GM12878 (cell line): Measurements from ENCODE around the gene CENPS. TPM values are rescaled to one million over a fixed set of nuclear protein-coding genes. Genes with fewer than 3 reads are reported as not detected.

Source experiments
- ATAC-seq: fragments of 200-7000 bp; cut with Tn5 transposase; 3 replicates; pipeline ENCODE4 v1.9.1; 2020; ENCODE audit warnings: mild to moderate bottlenecking, moderate library complexity
- BruUV-seq: library from RNA; stranded (reverse); fragments of 400-500 nt; replicated peaks from 2 replicates; lab custom pipeline; 2021; lab: Mats Ljungman, UMichigan
- CTCF ChIA-PET: fragments of 300-600 bp; sonication (Branson Sonifier 250); formaldehyde crosslinking; extraction: SDS; loops from one replicate; lab custom pipeline; 2021; ENCODE audit warnings: inconsistent platforms; lab: Yijun Ruan, JAX
- POLR2A ChIA-PET: fragments of 350-600 bp; formaldehyde crosslinking; extraction: SDS; loops from one replicate; lab custom pipeline; 2021; ENCODE audit warnings: inconsistent platforms; lab: Charles Lee
- RAD21 ChIA-PET: fragments of 300-600 bp; sonication (Branson Sonifier 250); formaldehyde crosslinking; loops from one replicate; lab custom pipeline; 2023; ENCODE audit warnings: antibody characterized with exemption; ENCODE audit not compliant: unreplicated experiment; lab: Charles Lee
- SMC1A ChIA-PET: fragments of 300-600 bp; sonication (Branson Sonifier 250); formaldehyde crosslinking; loops from one replicate; lab custom pipeline; 2023; ENCODE audit not compliant: unreplicated experiment, uncharacterized antibody; lab: Charles Lee
- DNase-seq: peaks from one replicate; pipeline ENCODE4 v3.0.0-alpha.2; 2011; ENCODE audit warnings: low read depth, low spot score
- FAIRE-seq: peaks from 3 replicates; lab custom pipeline; 2011; peaks lifted over from hg19 to GRCh38; lab: Jason Lieb, UNC
- H2AFZ ChIP-seq: 2 replicates; pipeline ENCODE4 v1.6.0; 2011; ENCODE audit warnings: low read depth, low read length, control low read depth; ENCODE audit not compliant: control insufficient read depth
- H3K27ac ChIP-seq: 2 replicates; pipeline ENCODE4 v1.5.1; 2011; ENCODE audit warnings: control low read depth; ENCODE audit not compliant: control insufficient read depth, insufficient read depth
- H3K27me3 ChIP-seq, 2 experiments: replicated peaks in 1 of 2; 2 replicates each; pipeline versions ENCODE4 v1.6.0 to v1.6.1; 2011; ENCODE audit warnings: low read length in 1 of 2; ENCODE audit not compliant: control insufficient read depth in 2 of 2, insufficient read depth in 2 of 2
- H3K36me3 ChIP-seq, 2 experiments: 2 replicates each; pipeline ENCODE4 v1.5.1; 2011; ENCODE audit warnings: low read length in 1 of 2; ENCODE audit not compliant: control insufficient read depth in 2 of 2, insufficient read depth in 2 of 2
- H3K4me1 ChIP-seq: 2 replicates; pipeline ENCODE4 v1.6.1; 2011; ENCODE audit warnings: mild to moderate bottlenecking, low read length, moderate library complexity, mixed read lengths; ENCODE audit not compliant: control insufficient read depth, insufficient read depth
- H3K4me2 ChIP-seq: 2 replicates; pipeline ENCODE4 v1.6.0; 2011; ENCODE audit warnings: control low read depth; ENCODE audit not compliant: control insufficient read depth, insufficient read depth
- H3K4me3 ChIP-seq: fragments of 200-600 bp; sonication (generic); 2 replicates; pipeline ENCODE4 v1.5.1; 2016
- H3K79me2 ChIP-seq: 2 replicates; pipeline ENCODE4 v1.6.0; 2011; ENCODE audit warnings: low read length; ENCODE audit not compliant: control insufficient read depth, insufficient read depth
- H3K9ac ChIP-seq: 2 replicates; pipeline ENCODE4 v1.8.0; 2011; ENCODE audit warnings: low read length, control low read depth, mixed read lengths; ENCODE audit not compliant: control insufficient read depth, insufficient read depth
- H3K9me3 ChIP-seq: replicated peaks from 3 replicates; pipeline ENCODE4 v1.5.1; 2011; ENCODE audit warnings: mild to moderate bottlenecking, low read length; ENCODE audit not compliant: control insufficient read depth, insufficient read depth
- H4K20me1 ChIP-seq: 2 replicates; pipeline ENCODE4 v1.6.0; 2011; ENCODE audit not compliant: control insufficient read depth, insufficient read depth
- CBFB ChIP-seq: IDR thresholded peaks from 2 replicates; pipeline ENCODE4 v1.6.1; 2016; ENCODE audit warnings: antibody characterized with exemption, low read depth
- CBX3 ChIP-seq: fragments of 200-600 bp; sonication (generic); IDR thresholded peaks from 2 replicates; pipeline ENCODE4 v1.6.1; 2016; ENCODE audit warnings: low read depth, borderline replicate concordance
- E4F1 ChIP-seq: fragments of 450-650 bp; IDR thresholded peaks from 2 replicates; pipeline ENCODE4 v1.6.1; 2018; ENCODE audit warnings: borderline replicate concordance, mild to moderate bottlenecking; ENCODE audit not compliant: partially characterized antibody
- HDGF ChIP-seq: fragments of 450-650 bp; IDR thresholded peaks from 2 replicates; pipeline ENCODE4 v1.6.1; 2016; ENCODE audit warnings: antibody characterized with exemption
- HSF1 ChIP-seq: fragments of 150-350 bp; IDR thresholded peaks from 2 replicates; pipeline ENCODE4 v1.6.1; 2014; ENCODE audit warnings: mild to moderate bottlenecking, low read depth, low read length
- RUNX3 ChIP-seq: IDR thresholded peaks from 2 replicates; pipeline ENCODE4 v1.6.1; 2012; ENCODE audit warnings: low read length, inconsistent platforms
- SMAD1 ChIP-seq: fragments of 450-650 bp; IDR thresholded peaks from 2 replicates; pipeline ENCODE4 v1.6.1; 2018; ENCODE audit warnings: mild to moderate bottlenecking, low read depth; ENCODE audit not compliant: partially characterized antibody
- SRF ChIP-seq, 2 experiments: IDR thresholded peaks; 2 replicates each; pipeline ENCODE4 v1.6.1; 2011; ENCODE audit warnings: low read depth in 2 of 2, low read length in 2 of 2, mild to moderate bottlenecking in 1 of 2, moderate library complexity in 1 of 2
- WGBS: methylation state at CpG from one replicate; pipeline ENCODE4 v1.1.6; 2016; ENCODE audit warnings: low lambda C conversion rate; ENCODE audit not compliant: insufficient replicate concordance, insufficient coverage; ENCODE audit errors: missing lambda C conversion rate; 5-methylcytosine and 5-hydroxymethylcytosine counted together
- in situ Hi-C: fragments of 300-500 bp; cut with MboI; formaldehyde crosslinking; loops from 9 replicates; pipeline ENCODE4 v1.14.3; 2018; ENCODE audit warnings: mixed read lengths
- intact Hi-C: fragments of 100-400 bp; cut with micrococcal nuclease; formaldehyde crosslinking; loops from one replicate; pipeline ENCODE4 v1.14.2; 2022; ENCODE audit not compliant: unreplicated experiment
- polyA plus RNA-seq, 11 experiments: library from polyadenylated mRNA; depleted of rRNA in 4 of 11; unstranded in 6 of 11; stranded (reverse) in 5 of 11; fragments of >200 nt; fragmentation: Nextera tagmentation in 4 of 11; fragmentation: Illumina TruSeq in 1 of 11; extraction: Ambion mirVana in 4 of 11; extraction: Trizol in 1 of 11; gene quantifications; 1 replicate in 1 of 11; 2 replicates in 10 of 11; pipeline versions ENCODE4 v1.2.1 to v1.2.3, GENCODE V29; 2011 to 2016; ENCODE audit warnings: inconsistent platforms in 2 of 11, missing spikeins in 2 of 11, low read depth in 1 of 11
- total RNA-seq, 4 experiments: library from RNA; depleted of rRNA in 3 of 4; stranded (reverse); fragments of >200 nt in 3 of 4; fragmentation: Illumina TruSeq in 1 of 4; extraction: Trizol in 1 of 4; gene quantifications; 2 replicates each; pipeline versions ENCODE4 v1.2.1 to v1.2.3, GENCODE V29; 2013 to 2021
- TF ChIP-seq, protein P1 (sequence below): fragments of 450-650 bp; IDR thresholded peaks from 2 replicates; pipeline ENCODE4 v1.6.1; 2017; ENCODE audit warnings: mild to moderate bottlenecking
- TF ChIP-seq, protein P2 (sequence below): fragments of 450-650 bp; IDR thresholded peaks from 2 replicates; pipeline ENCODE4 v1.6.1; 2017; ENCODE audit warnings: antibody characterized with exemption, mild to moderate bottlenecking, moderate library complexity

Gene CENPS
- total and polyA plus RNA-seq, 10 of the 15 experiments (the other 5 are each of a cell fraction or from before 2014, with no cell fraction given) = 9.4 to 51.7 (median 16.7) TPM

GRCh38 chr1:10415211-10415930, 14.9 kb upstream of the CENPS start:
- BruUV-seq = no TSS peak
- H3K27me3 ChIP-seq = no peaks in the 10 kb centered on the region
- H3K36me3 ChIP-seq = peaks cover 21 to 37% of the 10 kb centered on the region in 2 experiments
- H2AFZ ChIP-seq = no peak overlapping the region
- ATAC-seq = no peak
- DNase-seq = no peak
- no peaks in the 10 kb centered on the region for H3K4me1 ChIP-seq
- no peak overlapping the region for H3K27ac ChIP-seq
- H4K20me1 ChIP-seq = no peaks in the 10 kb centered on the region
- H3K4me3 ChIP-seq = no peak overlapping the region
- WGBS = 64% methylated on average over 6 of the region's 6 CpGs
- RAD21 ChIA-PET = interaction anchor here (1.7 kb wide), 1 partner anchor 205 kb away, joined by 3 read pairs; the partner anchor contains the start of gene KIF1B
- CTCF ChIA-PET = interaction anchor here (0.6 to 1.6 kb wide), 2 partner anchors 15 to 69 kb away, joined by 4 to 5 read pairs; no protein-coding TSS in a partner anchor
- intact Hi-C loops = no loop called here
- SMC1A ChIA-PET = no interaction called here
- H3K9me3 ChIP-seq = no peaks in the 10 kb centered on the region
- H3K79me2 ChIP-seq = no peaks in the 10 kb centered on the region
- H3K4me2 ChIP-seq = no peak overlapping the region
- TF ChIP-seq E4F1 (no peak), RUNX3 (no peak), SMAD1 (no peak), CBX3 (no peak), CBFB (no peak), HDGF (no peak), SRF (IDR thresholded peaks at IDR 0.05; ENCODE audit: low read depth in 2 of 2, low read length in 2 of 2) (no peak), HSF1 (no peak)
- TF ChIP-seq, protein P1, sequence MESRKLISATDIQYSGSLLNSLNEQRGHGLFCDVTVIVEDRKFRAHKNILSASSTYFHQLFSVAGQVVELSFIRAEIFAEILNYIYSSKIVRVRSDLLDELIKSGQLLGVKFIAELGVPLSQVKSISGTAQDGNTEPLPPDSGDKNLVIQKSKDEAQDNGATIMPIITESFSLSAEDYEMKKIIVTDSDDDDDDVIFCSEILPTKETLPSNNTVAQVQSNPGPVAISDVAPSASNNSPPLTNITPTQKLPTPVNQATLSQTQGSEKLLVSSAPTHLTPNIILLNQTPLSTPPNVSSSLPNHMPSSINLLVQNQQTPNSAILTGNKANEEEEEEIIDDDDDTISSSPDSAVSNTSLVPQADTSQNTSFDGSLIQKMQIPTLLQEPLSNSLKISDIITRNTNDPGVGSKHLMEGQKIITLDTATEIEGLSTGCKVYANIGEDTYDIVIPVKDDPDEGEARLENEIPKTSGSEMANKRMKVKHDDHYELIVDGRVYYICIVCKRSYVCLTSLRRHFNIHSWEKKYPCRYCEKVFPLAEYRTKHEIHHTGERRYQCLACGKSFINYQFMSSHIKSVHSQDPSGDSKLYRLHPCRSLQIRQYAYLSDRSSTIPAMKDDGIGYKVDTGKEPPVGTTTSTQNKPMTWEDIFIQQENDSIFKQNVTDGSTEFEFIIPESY = no peak
- TF ChIP-seq, protein P2, sequence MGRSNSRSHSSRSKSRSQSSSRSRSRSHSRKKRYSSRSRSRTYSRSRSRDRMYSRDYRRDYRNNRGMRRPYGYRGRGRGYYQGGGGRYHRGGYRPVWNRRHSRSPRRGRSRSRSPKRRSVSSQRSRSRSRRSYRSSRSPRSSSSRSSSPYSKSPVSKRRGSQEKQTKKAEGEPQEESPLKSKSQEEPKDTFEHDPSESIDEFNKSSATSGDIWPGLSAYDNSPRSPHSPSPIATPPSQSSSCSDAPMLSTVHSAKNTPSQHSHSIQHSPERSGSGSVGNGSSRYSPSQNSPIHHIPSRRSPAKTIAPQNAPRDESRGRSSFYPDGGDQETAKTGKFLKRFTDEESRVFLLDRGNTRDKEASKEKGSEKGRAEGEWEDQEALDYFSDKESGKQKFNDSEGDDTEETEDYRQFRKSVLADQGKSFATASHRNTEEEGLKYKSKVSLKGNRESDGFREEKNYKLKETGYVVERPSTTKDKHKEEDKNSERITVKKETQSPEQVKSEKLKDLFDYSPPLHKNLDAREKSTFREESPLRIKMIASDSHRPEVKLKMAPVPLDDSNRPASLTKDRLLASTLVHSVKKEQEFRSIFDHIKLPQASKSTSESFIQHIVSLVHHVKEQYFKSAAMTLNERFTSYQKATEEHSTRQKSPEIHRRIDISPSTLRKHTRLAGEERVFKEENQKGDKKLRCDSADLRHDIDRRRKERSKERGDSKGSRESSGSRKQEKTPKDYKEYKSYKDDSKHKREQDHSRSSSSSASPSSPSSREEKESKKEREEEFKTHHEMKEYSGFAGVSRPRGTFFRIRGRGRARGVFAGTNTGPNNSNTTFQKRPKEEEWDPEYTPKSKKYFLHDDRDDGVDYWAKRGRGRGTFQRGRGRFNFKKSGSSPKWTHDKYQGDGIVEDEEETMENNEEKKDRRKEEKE = no peak
- in situ Hi-C loops = no loop called here
- POLR2A ChIA-PET = interaction anchor here (0.6 kb wide), 1 partner anchor 404 kb away, joined by 5 read pairs; no protein-coding TSS in a partner anchor
- no peak for FAIRE-seq
- H3K9ac ChIP-seq = no peak overlapping the region
